ENCODE measurements around the gene NCCRP1.

GRCh38 chr19:39169143-39169810, 27.5 kb upstream of the NCCRP1 start:
- TF ChIP-seq CTCF (IDR thresholded peaks at IDR 0.05) (no peak), EZH2 (IDR thresholded peaks at IDR 0.05) (no peak), EZH2phosphoT487 (IDR thresholded peaks at IDR 0.05) (no peak)
